UCSD-AML1 (cell line): ENCODE measurements around the gene KRI1.
"Not testable (repeated sequence)": the region's sequence is repeated elsewhere in the genome, so short reads cannot be mapped to it uniquely, and the experiment has no call there.

Experiments
- DNase-seq: peaks from one replicate; lab custom pipeline; 2025; ENCODE audit not compliant: unreplicated experiment; lab: John Stamatoyannopoulos, UW

The KRI1 gene

DNA sequence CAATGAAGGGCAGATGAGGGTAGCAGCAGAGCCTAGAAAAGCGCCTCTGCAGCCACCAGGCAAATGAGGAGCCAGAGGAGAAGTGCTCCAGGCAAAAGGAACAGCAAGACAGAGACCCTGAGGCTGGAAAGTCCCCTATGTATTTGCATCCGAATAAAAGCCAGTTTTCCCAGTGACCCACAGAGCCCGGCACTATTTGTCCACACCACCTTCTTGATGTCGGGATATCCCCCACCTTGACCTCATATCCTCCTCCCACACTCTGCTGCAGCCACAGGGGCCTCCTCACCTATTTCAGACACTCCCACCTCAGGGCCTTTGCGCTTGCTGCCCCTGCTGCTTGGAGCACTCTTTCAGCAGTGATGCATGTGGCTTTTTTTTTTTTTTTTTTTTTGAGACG lies 15.5 kb downstream of the KRI1 start:
- DNase-seq, result no peak

DNA sequence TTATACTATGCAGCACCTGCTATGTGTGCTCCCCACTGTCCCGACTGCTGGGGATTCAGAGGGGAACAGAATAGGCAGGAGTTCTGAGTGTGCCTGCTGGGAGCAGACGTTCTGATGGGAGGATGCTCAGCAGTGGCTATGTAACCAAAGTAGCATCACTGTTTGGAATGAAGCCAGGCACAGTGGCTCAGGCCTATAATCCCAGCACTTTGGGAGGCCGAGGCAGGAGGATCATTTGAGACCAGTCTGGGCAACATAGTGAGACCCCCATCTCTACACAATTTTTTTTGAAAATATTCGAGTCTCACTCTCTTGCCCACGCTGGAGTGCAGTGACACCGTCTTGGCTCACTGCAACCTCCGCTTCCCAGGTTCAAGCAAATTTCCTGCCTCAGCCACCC lies 16.1 kb downstream of the KRI1 start:
- DNase-seq, result no peak

DNA sequence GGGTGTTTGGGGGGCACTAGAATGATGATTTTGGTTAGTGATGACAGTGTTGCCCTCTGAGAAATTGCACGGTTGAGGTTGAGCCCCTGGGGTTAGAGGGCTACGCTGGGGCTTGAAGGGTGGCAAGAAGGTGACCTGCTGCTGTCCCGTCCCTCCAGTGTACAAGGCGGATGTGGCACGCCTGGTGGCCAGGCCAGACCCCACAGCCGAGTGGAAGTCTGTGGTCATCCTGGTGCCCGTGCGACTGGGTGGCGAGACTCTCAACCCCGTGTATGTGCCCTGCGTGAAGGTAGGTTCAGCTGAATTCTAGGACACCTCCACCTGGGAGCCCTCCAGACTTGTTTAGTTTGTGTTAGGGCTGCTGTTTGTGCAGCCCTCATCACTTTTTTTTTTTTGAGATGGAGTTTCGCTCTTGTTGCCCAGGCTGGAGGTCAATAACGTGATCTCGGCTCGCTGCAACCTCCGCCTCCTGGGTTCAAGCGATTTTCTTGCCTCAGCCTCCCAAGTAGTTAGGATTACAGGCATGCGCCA lies 17.0 kb downstream of the KRI1 start:
- no peak for DNase-seq

DNA sequence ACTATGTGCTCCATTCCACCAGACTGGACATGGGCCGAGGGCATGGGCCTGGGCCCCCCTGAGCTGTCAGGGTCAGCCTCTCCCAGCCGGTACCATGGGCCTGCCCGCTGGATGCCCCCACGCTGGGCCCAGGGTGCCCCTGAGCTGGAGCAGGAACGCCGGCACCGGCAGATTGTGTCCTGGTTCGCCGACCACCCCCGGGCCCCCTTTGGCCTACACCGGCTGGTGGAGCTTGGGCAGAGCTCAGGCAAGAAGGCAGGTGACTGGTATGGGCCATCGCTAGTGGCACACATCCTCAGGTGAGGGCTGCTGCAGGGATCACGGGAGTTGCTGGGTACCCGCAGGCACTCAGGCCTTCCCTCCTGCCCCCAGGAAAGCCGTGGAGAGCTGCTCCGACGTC lies 19.0 kb downstream of the KRI1 start:
- DNase-seq, result no peak

DNA sequence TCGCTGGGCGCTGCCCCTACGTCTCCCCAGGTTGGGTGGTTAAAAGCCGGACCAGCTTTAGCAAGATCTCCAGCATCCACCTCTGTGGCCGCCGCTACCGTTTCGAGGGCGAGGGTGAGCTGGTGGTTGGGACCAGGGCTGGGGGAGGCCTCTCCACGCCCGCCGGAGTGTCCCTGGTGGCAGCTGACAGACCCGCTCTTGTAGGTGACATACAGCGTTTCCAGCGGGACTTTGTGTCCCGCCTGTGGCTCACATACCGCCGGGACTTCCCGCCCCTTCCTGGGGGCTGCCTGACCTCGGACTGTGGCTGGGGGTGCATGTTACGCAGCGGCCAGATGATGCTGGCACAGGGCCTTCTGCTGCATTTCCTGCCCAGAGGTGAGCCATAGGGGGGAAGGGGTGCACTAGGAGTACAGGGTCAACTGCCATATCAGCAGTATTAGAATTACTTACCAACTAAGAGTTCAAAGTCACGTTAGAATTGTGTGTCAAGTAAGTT lies 21.0 kb downstream of the KRI1 start:
- no peak for DNase-seq

DNA sequence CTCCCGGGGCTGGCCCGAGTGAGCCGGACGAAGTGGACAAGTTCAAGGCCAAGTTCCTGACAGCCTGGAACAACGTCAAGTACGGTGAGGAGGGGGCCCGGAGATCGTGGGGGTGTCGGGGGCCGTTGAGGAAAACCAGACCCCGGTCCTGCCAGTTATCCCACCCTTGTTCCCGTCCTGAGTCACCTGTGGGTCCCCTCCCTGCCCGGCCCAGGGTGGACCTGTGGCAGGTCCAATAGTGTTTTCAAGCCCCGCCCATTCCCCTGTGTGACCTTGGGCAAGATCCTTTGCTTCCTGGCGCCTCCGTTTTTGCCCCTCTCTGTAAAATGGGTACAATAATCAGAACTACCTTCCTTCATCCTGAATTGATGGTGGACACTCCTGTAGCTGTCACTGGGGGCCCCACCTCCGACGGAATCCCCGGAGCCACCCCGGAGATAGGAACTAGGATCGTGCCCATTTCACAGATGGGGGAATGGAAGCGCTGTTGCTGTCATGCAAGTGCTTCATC lies 21.5 kb downstream of the KRI1 start:
- DNase-seq, result peak; percentile 38

DNA sequence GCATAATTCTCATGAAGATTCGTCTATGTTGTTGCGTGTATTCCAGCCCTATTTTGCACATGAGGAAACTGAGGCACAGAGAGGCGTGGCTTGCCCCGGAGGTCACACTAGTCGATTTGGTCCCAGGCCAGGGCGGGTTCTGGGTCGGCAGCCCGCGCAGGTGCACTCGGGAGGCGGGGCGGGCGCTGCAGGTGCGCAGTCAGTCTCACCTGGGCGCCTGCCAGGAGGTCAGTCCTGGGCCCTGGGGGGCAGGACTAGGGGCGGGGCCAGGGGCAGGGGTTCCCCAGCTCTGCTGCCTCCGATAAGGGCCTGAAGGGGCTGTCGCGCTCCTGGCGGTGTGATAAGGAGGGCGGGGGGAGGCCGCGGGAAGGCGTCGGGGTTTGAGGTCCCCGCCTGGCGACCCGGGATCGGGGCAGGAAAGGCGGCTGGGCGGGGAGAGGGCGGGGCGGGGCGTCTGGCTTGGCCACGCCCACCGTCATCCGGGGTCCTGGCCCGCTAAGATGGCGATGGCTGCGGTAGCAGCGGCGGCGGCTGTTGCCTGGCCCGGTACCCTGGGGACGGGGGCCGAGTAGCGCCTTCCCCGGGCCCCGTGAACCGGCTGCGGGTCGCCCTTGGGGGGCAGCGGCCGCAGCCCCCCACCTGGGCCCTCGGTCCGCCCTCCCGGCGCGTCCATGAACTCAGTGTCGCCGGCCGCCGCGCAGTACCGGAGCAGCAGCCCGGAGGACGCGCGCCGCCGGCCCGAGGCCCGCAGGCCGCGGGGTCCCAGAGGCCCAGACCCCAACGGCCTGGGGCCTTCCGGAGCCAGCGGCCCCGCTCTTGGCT lies 22.2 kb downstream of the KRI1 start, which contains the start of gene ATG4D:
Gene ATG4D, plus strand, starts transcription at position 485 of the 822 bp plus-strand sequence. Its CDS starts 187 bp downstream, at position 672.
- DNase-seq, result peak; percentile 85

DNA sequence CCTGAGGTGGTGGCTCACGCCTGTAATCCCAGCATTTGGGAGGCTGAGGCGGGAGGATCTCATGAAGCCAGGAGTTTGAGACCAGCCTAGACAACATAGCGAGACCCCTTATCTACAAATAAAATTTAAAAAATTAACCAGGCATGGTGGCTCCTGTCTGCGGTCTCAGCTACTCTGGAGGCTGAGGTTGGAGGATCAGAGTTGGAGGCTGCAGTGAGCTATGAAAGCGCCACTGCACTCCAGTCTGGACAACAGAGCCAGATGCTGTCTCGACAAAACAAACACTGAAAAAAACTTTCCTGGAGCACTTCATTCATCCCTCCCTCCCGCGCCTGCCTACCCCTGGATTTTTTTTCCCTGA lies 22.8 kb downstream of the KRI1 start:
- no peak for DNase-seq

DNA sequence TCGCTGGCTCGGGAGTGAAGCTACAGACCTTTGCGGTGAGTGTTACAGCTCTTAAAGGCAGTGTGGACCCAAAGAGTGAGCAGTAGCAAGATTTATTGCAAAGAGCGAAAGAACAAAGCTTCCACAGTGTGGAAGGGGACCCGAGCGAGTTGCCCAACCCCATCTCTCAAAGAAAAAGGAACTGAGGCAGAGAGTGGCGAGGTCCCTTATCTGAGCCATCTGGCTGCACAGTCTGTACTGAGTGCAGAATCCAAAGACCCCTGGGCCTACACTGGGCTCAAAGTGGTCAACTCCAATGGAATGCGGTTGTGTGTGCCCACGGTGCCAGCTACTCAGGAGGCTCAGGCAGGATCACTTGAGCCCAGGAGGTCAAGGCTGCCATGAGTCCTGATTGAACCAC lies 26.8 kb downstream of the KRI1 start:
- not testable (repeated sequence) for DNase-seq

DNA sequence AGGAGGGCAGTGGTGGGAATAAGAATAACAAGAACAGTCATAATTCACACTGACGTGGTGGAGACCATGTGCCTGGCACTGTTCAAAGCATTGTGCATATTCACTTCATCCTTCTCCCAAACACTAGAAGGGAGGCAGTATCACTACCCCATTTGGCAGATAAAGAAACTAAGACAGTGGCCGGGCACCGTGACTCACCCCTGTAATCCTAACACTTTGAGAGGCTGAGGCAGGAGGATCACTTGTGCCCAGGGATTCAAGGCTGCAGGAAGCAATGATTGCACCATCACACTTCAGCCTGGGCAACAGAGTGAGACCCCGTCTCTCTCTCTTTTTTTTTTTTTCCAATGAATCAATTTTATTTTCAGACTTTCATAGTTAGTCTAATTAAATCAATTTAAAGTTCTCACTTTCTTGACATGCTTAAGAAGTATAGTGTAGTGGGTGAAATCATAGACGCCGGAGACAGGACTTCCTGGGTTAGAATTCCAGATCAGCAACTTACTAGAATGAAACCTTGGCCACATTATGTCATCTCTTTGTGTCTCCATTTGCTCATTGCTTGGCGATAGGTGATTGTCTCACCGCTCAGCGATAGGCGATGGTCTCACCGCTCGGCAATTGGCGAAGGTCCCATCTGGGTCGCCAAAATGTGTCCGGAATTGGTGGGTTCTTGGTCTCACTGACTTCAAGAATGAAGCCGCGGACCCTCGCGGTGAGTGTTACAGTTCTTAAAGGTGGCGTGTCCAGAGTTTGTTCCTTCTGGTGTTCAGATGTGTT lies 27.4 kb downstream of the KRI1 start:
- no peak for DNase-seq

DNA sequence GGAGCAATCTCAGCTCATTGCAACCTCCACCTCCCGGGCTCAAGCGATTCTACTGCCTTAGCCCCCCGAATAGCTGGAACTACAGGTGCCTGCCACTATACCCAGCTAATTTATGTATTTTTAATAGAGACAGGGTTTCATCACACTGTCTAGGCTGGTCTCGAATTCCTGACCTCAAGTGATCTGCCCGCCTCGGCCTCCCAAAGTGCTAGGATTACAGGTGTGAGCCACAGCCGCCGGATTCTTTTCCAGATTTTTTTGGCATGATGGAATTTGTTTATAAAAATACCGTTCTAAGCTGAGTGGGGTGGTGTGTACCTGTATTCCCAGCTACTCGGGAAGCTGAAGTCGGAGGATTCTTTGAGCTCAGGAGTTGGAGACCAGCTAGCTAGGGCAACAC lies 28.1 kb downstream of the KRI1 start:
- DNase-seq, result no peak

DNA sequence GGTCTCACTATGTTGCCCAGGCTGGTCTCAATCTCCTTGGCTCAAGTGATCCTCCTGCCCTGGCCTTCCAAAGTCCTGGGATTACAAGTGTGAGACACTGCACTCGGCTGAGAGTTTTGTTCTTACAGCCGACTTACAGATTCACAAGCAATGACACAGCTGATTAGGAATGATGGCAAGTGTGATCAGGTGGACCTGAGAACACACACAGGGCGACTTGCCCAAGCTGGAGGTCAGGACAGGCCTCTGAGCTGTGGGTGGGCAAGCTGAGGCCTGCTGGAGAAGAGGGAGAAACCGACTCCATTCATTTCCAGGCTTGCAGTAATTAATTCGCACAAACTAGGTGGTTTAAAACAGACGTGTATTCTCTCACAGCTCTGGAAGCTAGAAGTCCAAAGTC lies 30.2 kb downstream of the KRI1 start:
- DNase-seq, result no peak

DNA sequence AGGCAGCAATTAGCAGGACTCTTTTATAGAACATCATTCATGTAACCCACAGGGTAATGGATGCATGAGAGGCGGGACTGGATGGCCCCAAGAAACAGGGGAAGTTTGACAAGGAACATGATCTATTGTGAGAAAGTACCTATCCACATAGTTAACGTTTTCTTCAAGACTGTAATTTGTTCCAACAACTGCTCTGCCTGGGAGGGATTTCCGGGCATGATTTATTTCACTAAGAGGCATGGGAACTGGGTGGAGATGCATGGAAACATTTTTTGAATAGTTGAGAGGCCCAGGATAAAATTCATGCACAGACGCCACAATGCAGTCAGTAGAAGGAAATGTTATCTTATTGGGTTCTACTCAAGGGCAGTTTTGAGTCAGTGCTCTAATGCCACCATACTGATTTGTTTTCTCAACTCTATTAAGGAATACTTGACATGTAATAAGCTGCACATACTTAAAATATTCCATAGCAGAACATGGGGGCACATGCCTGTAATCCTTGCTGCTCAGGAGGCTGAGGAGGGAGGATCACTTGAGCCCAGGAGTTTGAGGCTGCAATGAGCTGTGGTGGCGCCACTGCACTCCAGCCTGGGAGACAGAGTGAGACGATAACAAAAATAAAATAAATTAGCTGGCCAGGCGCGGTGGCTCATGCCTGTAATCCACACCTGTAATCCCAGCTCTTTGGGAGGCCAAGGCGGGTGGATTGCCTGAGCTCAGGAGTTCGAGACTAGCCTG lies 32.0 kb downstream of the KRI1 start:
- DNase-seq, result no peak

DNA sequence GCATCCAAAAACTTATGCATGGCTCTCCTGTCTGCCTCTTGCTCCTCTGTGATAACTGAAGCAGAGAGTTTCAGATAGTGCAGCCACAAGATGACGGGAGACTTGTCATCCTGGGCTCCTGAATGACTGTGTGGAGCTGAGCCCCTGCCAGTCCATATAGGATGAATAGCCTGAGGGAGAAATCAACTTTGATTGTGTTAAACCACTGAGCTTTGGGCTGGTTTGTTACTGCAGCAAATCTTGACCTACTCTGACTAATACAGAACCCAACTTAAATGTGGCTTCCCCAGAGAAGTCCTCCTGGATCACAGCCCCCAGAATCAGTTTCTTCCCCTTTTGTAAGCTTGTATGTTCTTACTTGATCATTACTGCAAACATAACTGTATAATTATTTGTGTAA lies 33.4 kb downstream of the KRI1 start:
- no peak for DNase-seq

DNA sequence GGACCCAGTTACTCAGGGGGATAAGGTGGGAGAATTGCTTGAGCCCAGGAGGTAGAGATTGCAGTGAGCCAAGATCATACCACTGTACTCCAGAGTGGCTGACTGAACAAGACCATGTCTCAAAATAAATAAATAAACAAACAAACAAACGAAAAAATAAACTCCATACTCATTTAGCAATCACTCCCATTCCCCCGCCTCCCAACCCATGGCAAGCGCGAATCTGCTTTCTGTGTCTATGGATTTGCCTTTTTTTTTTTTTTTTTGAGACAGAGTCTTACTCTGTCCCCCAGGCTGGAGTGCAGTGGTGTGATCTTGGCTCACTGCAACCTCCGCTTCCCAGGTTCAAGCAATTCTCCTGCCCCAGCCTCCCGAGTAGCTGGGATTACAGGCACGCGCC lies 38.9 kb downstream of the KRI1 start:
- not testable (repeated sequence) for DNase-seq

DNA sequence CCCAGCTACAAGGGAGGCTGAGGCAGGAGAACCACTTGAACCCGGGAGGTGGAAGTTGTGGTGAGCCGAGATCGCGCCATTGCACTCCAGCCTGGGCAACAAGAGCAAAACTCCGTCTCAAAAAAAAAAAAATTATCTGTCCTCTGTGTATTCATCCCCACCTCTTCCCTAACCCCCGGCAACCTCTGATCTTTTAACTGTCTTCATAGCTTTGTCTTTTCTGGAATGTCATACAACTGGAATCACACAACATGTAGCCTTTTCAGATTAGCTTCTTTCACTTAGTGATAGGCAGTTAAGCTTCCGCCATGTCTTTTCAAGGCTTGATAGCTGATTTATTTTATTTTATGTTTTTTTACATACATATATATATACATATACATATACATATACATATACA lies 40.2 kb downstream of the KRI1 start:
- DNase-seq, result no peak

DNA sequence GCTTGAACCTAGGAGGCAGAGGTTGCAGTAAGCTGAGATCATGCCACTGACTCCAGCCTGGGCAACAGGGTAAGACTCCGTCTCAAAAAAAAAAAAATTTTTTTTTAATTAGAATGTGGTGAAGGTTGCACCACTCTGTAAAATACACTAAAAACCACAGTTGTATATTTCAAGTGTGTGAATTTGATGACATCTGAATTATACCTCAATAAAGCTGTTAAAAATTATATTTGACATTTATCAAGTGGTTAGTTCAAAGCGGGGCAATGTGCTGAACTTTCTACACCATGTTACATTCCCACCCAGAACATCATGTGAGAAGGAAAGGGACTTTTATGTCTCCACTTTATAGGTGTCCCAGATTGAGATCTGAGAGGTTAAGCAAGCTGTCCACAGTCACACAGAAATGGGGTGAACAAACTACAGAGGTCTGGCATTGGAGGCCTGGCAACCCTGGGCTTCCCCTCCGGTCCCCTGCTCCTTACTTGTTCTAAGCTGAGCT lies 42.6 kb downstream of the KRI1 start:
- no peak for DNase-seq

DNA sequence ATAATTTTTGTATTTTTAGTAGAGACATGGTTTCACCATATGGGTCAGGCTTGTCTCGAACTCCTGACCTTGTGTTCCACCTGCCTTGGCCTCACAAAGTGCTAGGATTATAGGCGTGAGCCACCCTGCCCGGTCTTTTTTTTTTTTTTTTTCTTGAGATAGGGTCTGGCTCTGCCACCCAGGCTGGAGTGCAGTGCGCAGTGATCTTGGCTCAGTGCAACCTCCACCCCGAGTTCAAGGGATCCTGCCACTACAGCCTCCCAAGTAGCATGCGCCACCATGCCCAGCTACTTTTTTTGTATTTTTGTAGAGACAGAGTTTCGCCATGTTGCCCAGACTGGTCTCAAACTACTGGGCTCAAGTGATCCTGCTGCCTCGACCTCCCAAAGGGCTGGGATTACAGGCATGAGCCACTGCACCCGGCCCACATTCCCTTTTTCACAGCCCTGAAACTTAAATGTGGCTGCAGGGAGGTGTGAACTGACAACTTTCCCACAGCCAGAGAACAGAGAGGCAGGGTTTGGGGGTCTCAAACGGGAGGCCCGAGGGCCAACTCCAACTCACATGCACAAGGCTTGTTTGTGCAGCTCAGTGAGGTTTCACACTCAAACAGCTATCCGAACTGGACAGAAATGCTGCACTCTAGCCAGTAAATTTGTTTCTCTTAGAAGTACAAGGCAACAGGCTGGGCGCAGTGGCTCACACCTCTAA lies 44.2 kb downstream of the KRI1 start:
- DNase-seq, result no peak

DNA sequence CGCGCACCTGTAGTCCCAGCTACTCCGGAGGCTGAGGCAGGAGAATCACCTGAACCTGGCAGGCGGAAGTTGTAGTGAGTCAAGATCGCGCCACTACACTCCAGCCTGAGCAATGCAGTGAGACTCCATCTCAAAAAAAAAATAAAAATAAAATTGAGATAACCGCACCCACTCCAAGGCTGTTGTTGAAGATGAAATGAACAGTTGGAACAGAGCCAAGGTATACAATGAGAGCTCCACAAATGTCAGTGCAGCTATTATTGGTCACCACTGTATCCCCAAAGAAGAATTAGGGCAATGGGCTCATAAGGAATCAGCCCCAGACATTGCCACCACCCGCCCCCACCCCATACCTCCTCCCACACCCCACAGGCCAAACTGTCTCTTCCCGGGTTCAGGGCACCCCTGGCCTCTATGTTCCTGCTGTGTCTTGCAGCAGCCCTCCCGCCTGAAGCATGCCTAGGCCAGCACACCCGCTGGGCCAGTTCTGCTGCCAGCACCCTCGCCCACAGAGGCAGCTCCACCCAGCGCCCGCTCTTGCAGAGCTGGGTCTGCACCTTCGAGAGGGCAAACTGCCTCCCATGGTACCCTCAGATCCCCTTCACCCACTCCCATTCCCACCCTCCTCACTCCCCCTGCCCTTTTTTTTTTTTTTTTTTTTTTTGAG lies 45.0 kb downstream of the KRI1 start:
- no peak for DNase-seq

DNA sequence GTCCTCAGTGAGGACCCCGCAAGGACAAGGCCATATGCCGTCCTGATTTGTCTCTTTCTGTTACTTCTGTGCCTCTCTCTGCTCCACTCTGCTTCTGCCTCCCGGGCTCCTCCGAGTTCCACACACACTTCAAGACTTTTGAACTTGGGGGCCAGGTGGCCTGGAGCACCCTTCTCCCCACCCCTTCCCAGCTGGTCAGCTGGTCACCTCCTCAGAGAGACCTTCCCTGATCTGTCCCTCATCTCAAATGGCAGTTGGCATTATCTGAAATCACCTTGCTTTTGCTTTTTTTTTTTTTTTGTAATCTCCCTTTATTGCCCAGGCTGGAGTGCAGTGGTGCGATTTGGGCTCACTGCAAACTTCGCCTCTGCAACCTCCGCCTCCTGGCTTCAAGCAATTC lies 46.4 kb downstream of the KRI1 start:
- no peak for DNase-seq
